CD4-positive, alpha-beta memory T cell (primary cell): ENCODE measurements around the gene ADAM11. TPM values are rescaled to one million over a fixed set of nuclear protein-coding genes. Genes with fewer than 3 reads are reported as not detected.

Experiments
- CTCF ChIA-PET: fragments of 350-600 bp; sonication (Branson Sonifier 250); formaldehyde crosslinking; loops from one replicate; lab custom pipeline; 2021; ENCODE audit warnings: inconsistent platforms; ENCODE audit not compliant: partially characterized antibody; lab: Charles Lee
- POLR2A ChIA-PET: fragments of 350-600 bp; sonication (Branson Sonifier 250); formaldehyde crosslinking; loops from one replicate; lab custom pipeline; 2021; ENCODE audit not compliant: partially characterized antibody; lab: Charles Lee
- DNase-seq, 5 donors: peaks; one replicate each; pipeline versions ENCODE4 v3.0.0 to v3.0.0-alpha.2; 2020 to 2022; ENCODE audit warnings: mixed read lengths in 1 of 5
- H3K27ac ChIP-seq: one replicate; pipeline ENCODE4 v1.7.0; 2013; ENCODE audit warnings: low read depth, low read length
- H3K27me3 ChIP-seq: 2 replicates; pipeline ENCODE4 v1.7.0; 2013; ENCODE audit warnings: mild to moderate bottlenecking, low read length, moderate library complexity; ENCODE audit not compliant: insufficient read depth
- H3K36me3 ChIP-seq: 2 replicates; pipeline ENCODE4 v1.7.0; 2013; ENCODE audit warnings: mild to moderate bottlenecking, low read length, moderate library complexity; ENCODE audit not compliant: insufficient read depth
- H3K4me1 ChIP-seq: 2 replicates; pipeline ENCODE4 v1.7.0; 2013; ENCODE audit warnings: mild to moderate bottlenecking, low read length, moderate library complexity; ENCODE audit not compliant: insufficient read depth
- H3K4me3 ChIP-seq, 2 donors: one replicate each; pipeline ENCODE4 v1.7.0; 2013; ENCODE audit warnings: low read length in 2 of 2, mild to moderate bottlenecking in 1 of 2
- H3K9me3 ChIP-seq, 2 donors: one replicate each; pipeline ENCODE4 v1.7.0; 2013; ENCODE audit warnings: low read length in 2 of 2, control low read depth in 1 of 2; ENCODE audit not compliant: control insufficient read depth in 1 of 2
- H3K27ac Mint-ChIP-seq, 7 donors: one replicate each; pipeline ENCODE4 v1.8.0; 2020 to 2021; ENCODE audit warnings: mixed read lengths in 7 of 7, mild to moderate bottlenecking in 6 of 7, inconsistent platforms in 3 of 7, moderate library complexity in 3 of 7
- H3K27me3 Mint-ChIP-seq, 2 donors: one replicate each; pipeline ENCODE4 v1.8.0; 2020 to 2021; ENCODE audit warnings: mixed read lengths in 2 of 2
- H3K36me3 Mint-ChIP-seq, 2 donors: one replicate each; pipeline ENCODE4 v1.8.0; 2020 to 2021; ENCODE audit warnings: mixed read lengths in 2 of 2, inconsistent platforms in 1 of 2, mild to moderate bottlenecking in 1 of 2
- H3K4me1 Mint-ChIP-seq, 4 donors: one replicate each; pipeline ENCODE4 v1.8.0; 2020 to 2021; ENCODE audit warnings: mixed read lengths in 4 of 4, mild to moderate bottlenecking in 1 of 4
- H3K4me3 Mint-ChIP-seq, 8 donors: one replicate each; pipeline ENCODE4 v1.8.0; 2020 to 2021; ENCODE audit warnings: mixed read lengths in 8 of 8, mild to moderate bottlenecking in 7 of 8, moderate library complexity in 6 of 8, inconsistent platforms in 3 of 8
- H3K9me3 Mint-ChIP-seq, 8 donors: one replicate each; pipeline ENCODE4 v1.8.0; 2020 to 2021; ENCODE audit warnings: mixed read lengths in 8 of 8, mild to moderate bottlenecking in 5 of 8, inconsistent platforms in 3 of 8, moderate library complexity in 1 of 8
- intact Hi-C: fragments of 100-400 bp; cut with micrococcal nuclease; formaldehyde crosslinking; loops from one replicate; pipeline ENCODE4 v1.15.1; 2023
- polyA plus RNA-seq, 2 donors: library from polyadenylated mRNA; unstranded; fragments of 300-500 nt; fragmentation: Illumina TruSeq; gene quantifications; one replicate each; pipeline ENCODE4 v1.2.3, GENCODE V29; 2021
- total RNA-seq, 2 experiments: library from RNA; stranded (reverse); gene quantifications; one replicate each; pipeline ENCODE4 v1.2.3, GENCODE V29; 2021

ADAM11 gene
- total and polyA plus RNA-seq, 4 experiments from 2014 or later: 0.03 to 0.90 (median 0.40) TPM

- peaks cover 25 to 43% of the 10 kb centered on the region in 2 donors for H3K27me3 Mint-ChIP-seq
- H3K4me3 Mint-ChIP-seq: no peak overlapping the region
Observed at GRCh38 chr17:44827863-44828262, 69.1 kb downstream of the ADAM11 start.

GRCh38 chr17:44828919-44829522 lies 70.2 kb downstream of the ADAM11 start:
- Mint-ChIP-seq H3K9me3 (no peaks in the 10 kb centered on the region), H3K27ac (peak overlapping the region in 2 of 7 donors; percentile 1 to 35), H3K27me3 (peaks cover 32 to 51% of the 10 kb centered on the region in 2 donors), H3K36me3 (no peaks in the 10 kb centered on the region), H3K4me1 (peaks cover 8 to 15% (median 10%) of the 10 kb centered on the region in 4 donors), H3K4me3 (peak overlapping the region; percentile 76 to 86 (median 83))
- Histone ChIP-seq H3K4me3 (peak overlapping the region in 1 of 2 donors; percentile 17), H3K4me1 (peaks cover 16% of the 10 kb centered on the region), H3K27me3 (peaks cover 49% of the 10 kb centered on the region), H3K36me3 (no peaks in the 10 kb centered on the region), H3K27ac (no peak overlapping the region), H3K9me3 (no peaks in the 10 kb centered on the region)
- intact Hi-C loops: no loop called here
- DNase-seq: peak in 4 of 5 donors; percentile 20 to 37 (median 24)
- ChIA-PET CTCF (no interaction called here), POLR2A (no interaction called here)

More at GRCh38 chr17:44827863-44828262, 69.1 kb downstream of the ADAM11 start:
- no peaks in the 10 kb centered on the region for H3K36me3 ChIP-seq
- H3K4me3 ChIP-seq: no peak overlapping the region
- H3K9me3 Mint-ChIP-seq: no peaks in the 10 kb centered on the region
- peaks cover 49% of the 10 kb centered on the region for H3K27me3 ChIP-seq
- H3K9me3 ChIP-seq: no peaks in the 10 kb centered on the region
- no peak overlapping the region for H3K27ac Mint-ChIP-seq
- ChIA-PET POLR2A (no interaction called here), CTCF (no interaction called here)
- no peak overlapping the region for H3K27ac ChIP-seq
- intact Hi-C loops: no loop called here
- DNase-seq: no peak
- peaks cover 8 to 15% (median 10%) of the 10 kb centered on the region in 4 donors for H3K4me1 Mint-ChIP-seq
- H3K4me1 ChIP-seq: peaks cover 16% of the 10 kb centered on the region
- H3K36me3 Mint-ChIP-seq: no peaks in the 10 kb centered on the region

GRCh38 chr17:44829523-44830358 lies 71.0 kb downstream of the ADAM11 start, which contains the start of gene GJC1:
GJC1 (minus strand) TSS chr17:44830287; CDS start chr17:44805817, 24,470 bp downstream.
- Mint-ChIP-seq H3K36me3 (no peaks in the 10 kb centered on the region), H3K27me3 (peaks cover 32 to 52% of the 10 kb centered on the region in 2 donors), H3K4me3 (peak within 1 kb of the TSS; percentile 76 to 86 (median 84)), H3K9me3 (no peaks in the 10 kb centered on the region), H3K4me1 (peaks cover 8 to 15% (median 10%) of the 10 kb centered on the region in 4 donors), H3K27ac (peak within 1 kb of the TSS in 2 of 7 donors; percentile 35 to 69)
- no peak within 1 kb of the TSS for H3K27ac ChIP-seq
- peaks cover 16% of the 10 kb centered on the region for H3K4me1 ChIP-seq
- H3K27me3 ChIP-seq: peaks cover 49% of the 10 kb centered on the region
- H3K9me3 ChIP-seq: no peaks in the 10 kb centered on the region
- ChIA-PET POLR2A (no interaction called here), CTCF (interaction anchor here (0.8 kb wide), 1 partner anchor 36 kb away, joined by 3 read pairs; no protein-coding TSS in a partner anchor)
- H3K4me3 ChIP-seq: peak within 1 kb of the TSS in 1 of 2 donors; percentile 17
- no peaks in the 10 kb centered on the region for H3K36me3 ChIP-seq
- peak in 3 of 5 donors; percentile 1 to 15 (median 9) for DNase-seq
- intact Hi-C loops: no loop called here

DNA sequence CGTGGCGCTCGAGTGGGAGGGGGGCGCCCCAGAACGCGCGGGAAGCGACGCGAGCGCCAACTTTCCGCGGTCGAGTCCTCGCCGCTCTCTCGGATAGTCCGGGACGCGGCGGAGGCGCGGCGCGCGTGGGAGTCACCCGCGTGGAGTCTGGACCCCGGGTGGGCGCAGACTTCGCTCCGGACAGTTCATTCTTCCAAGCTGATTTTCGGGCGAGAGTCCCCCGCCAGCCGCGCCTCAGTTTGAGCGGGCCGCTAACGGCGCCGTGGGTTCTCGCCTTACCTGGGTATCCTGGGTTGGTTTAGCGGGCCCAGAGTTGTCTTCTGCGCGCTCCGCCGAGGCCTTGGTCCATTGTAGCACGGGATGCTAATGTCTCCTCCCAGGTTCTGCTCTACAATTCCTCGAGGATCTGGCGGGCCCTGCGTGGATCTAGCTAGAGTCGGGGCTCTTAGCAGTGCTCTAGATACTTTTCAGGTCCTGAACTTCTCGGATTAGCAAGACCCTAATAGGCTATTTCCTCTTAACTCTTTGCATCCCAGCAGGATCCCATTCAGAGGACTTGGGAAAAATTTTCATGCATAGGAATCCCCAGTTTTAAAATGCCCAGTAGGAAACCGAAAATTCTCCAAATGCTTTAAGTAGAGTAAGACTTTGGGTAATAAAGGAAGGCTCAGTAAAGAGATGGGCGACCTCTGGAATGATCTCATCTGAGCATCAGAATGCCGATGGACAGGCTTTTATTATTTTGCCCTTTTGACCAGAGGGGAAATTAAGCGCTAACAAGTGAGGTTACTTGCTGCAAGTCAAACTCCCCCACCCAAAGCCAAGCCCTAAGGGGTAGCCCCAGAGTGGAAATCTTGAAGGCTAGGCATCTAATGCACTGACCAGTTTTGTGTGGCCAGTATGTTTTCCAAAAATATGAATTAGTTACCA lies 71.8 kb downstream of the ADAM11 start:
- CTCF ChIA-PET: interaction anchor here (0.8 kb wide), 1 partner anchor 35 kb away, joined by 3 read pairs; no protein-coding TSS in a partner anchor
- H3K27ac Mint-ChIP-seq: peak overlapping the region in 1 of 7 donors; percentile 69
- POLR2A ChIA-PET: no interaction called here
- H3K4me1 Mint-ChIP-seq: peaks cover 8 to 15% (median 10%) of the 10 kb centered on the region in 4 donors
- Histone ChIP-seq H3K4me3 (no peak overlapping the region), H3K27me3 (peaks cover 49% of the 10 kb centered on the region), H3K9me3 (no peaks in the 10 kb centered on the region), H3K4me1 (peaks cover 16% of the 10 kb centered on the region), H3K27ac (no peak overlapping the region), H3K36me3 (no peaks in the 10 kb centered on the region)
- H3K36me3 Mint-ChIP-seq: no peaks in the 10 kb centered on the region
- H3K9me3 Mint-ChIP-seq: no peaks in the 10 kb centered on the region
- intact Hi-C loops: no loop called here
- peak overlapping the region; percentile 58 to 85 (median 70) for H3K4me3 Mint-ChIP-seq
- H3K27me3 Mint-ChIP-seq: peaks cover 32 to 52% of the 10 kb centered on the region in 2 donors
- peak in 4 of 5 donors; percentile 10 to 22 (median 14) for DNase-seq

DNA sequence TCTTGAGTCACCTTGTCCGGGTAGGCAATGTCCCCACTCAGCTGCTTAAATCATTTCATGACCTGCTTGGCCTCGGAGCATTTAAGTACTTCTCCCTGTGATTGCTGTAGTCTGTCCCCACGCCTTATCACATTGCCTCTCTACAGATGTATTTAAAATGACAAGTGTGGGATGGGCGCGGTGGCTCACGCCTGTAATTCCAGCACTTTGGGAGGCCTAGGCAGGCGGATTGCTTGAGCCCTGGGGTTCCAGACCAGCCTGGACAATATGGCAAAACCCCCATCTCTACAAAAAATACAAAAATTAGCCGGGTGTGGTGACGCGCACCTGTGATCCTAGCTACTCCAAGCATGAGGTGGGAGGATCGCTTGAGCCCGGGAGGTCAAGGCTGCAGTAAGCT lies 72.6 kb downstream of the ADAM11 start:
- POLR2A ChIA-PET: no interaction called here

More for the DNA sequence above, 72.6 kb downstream of the ADAM11 start:
- peaks cover 8 to 15% (median 10%) of the 10 kb centered on the region in 4 donors for H3K4me1 Mint-ChIP-seq
- peak overlapping the region in 4 of 8 donors; percentile 15 to 64 (median 45) for H3K4me3 Mint-ChIP-seq
- H3K27ac Mint-ChIP-seq: peak overlapping the region in 1 of 7 donors; percentile 43
- Histone ChIP-seq H3K4me1 (peaks cover 16% of the 10 kb centered on the region), H3K27ac (no peak overlapping the region), H3K27me3 (peaks cover 47% of the 10 kb centered on the region), H3K36me3 (no peaks in the 10 kb centered on the region), H3K9me3 (no peaks in the 10 kb centered on the region), H3K4me3 (no peak overlapping the region)
- H3K27me3 Mint-ChIP-seq: peaks cover 32 to 52% of the 10 kb centered on the region in 2 donors
- DNase-seq: no peak
- H3K36me3 Mint-ChIP-seq: no peaks in the 10 kb centered on the region
- CTCF ChIA-PET: no interaction called here
- intact Hi-C loops: no loop called here
- H3K9me3 Mint-ChIP-seq: no peaks in the 10 kb centered on the region
